CD14-positive monocyte (primary cell): ENCODE measurements around the gene CDK15. TPM values are rescaled to one million over a fixed set of nuclear protein-coding genes. Genes with fewer than 3 reads are reported as not detected.

Experiments used
- DNase-seq, 3 donors: peaks; one replicate each; pipeline ENCODE4 v3.0.0-alpha.2; 2011 to 2022
- H2AFZ ChIP-seq: 2 replicates; pipeline ENCODE4 v1.6.0; 2012; ENCODE audit warnings: mild to moderate bottlenecking, low read depth, low read length, inconsistent platforms; ENCODE audit not compliant: insufficient read depth, poor library complexity, severe bottlenecking
- H3K27ac ChIP-seq, 2 donors: 1 replicate in 1 of 2; 2 replicates in 1 of 2; pipeline ENCODE4 v1.5.1; 2012 to 2013; ENCODE audit warnings: low read length in 2 of 2, control low read depth in 1 of 2, inconsistent platforms in 1 of 2, low read depth in 1 of 2, mild to moderate bottlenecking in 1 of 2
- H3K27me3 ChIP-seq, 2 donors: one replicate each; pipeline versions ENCODE4 v1.6.0 to v1.6.1; 2011 to 2013; ENCODE audit warnings: low read length in 2 of 2; ENCODE audit not compliant: control insufficient read depth in 2 of 2, insufficient read depth in 2 of 2
- H3K36me3 ChIP-seq, 2 donors: replicated peaks in 1 of 2; 1 replicate in 1 of 2; 2 replicates in 1 of 2; pipeline versions ENCODE4 v1.5.1 to v1.6.1; 2012 to 2013; ENCODE audit warnings: low read length in 2 of 2, control low read depth in 1 of 2, inconsistent platforms in 1 of 2, mild to moderate bottlenecking in 1 of 2; ENCODE audit not compliant: insufficient read depth in 2 of 2, control insufficient read depth in 1 of 2
- H3K4me1 ChIP-seq, 2 donors: 1 replicate in 1 of 2; 2 replicates in 1 of 2; pipeline versions ENCODE4 v1.5.1 to v1.6.1; 2012 to 2013; ENCODE audit warnings: low read length in 2 of 2, control low read depth in 1 of 2, inconsistent platforms in 1 of 2, mild to moderate bottlenecking in 1 of 2, moderate library complexity in 1 of 2; ENCODE audit not compliant: insufficient read depth in 2 of 2, control insufficient read depth in 1 of 2
- H3K4me2 ChIP-seq: replicated peaks from 2 replicates; pipeline ENCODE3; 2012; ENCODE audit warnings: low read length, moderate library complexity, mild to moderate bottlenecking; ENCODE audit not compliant: poor library complexity, severe bottlenecking; ENCODE audit errors: extremely low read depth
- H3K4me3 ChIP-seq, 3 experiments: fragments of 200-600 bp in 1 of 3; sonication (generic) in 1 of 3; replicated peaks in 1 of 3; 1 replicate in 2 of 3; 2 replicates in 1 of 3; pipeline ENCODE4 v1.5.1; 2011 to 2013; ENCODE audit warnings: low read length in 3 of 3, mild to moderate bottlenecking in 3 of 3, control low read depth in 2 of 3, low read depth in 2 of 3, inconsistent platforms in 1 of 3, moderate library complexity in 1 of 3
- H3K79me2 ChIP-seq: 2 replicates; pipeline ENCODE4 v1.6.0; 2012; ENCODE audit warnings: mild to moderate bottlenecking, control low read depth, inconsistent platforms, low read length, moderate library complexity; ENCODE audit not compliant: insufficient read depth
- H3K9ac ChIP-seq: 2 replicates; pipeline ENCODE4 v1.6.0; 2017; ENCODE audit warnings: low read length, mild to moderate bottlenecking; ENCODE audit not compliant: insufficient read depth, poor library complexity, severe bottlenecking
- H3K9me3 ChIP-seq, 2 donors: replicated peaks in 1 of 2; 1 replicate in 1 of 2; 2 replicates in 1 of 2; pipeline versions ENCODE4 v1.5.1 to v1.6.1; 2012 to 2013; ENCODE audit warnings: low read length in 2 of 2, control low read depth in 1 of 2; ENCODE audit not compliant: control insufficient read depth in 1 of 2, insufficient read depth in 1 of 2
- H4K20me1 ChIP-seq: 2 replicates; pipeline ENCODE4 v1.6.0; 2012; ENCODE audit warnings: mild to moderate bottlenecking, low read length, control low read depth, moderate library complexity; ENCODE audit not compliant: insufficient read depth
- H3K27ac Mint-ChIP-seq, 7 donors: one replicate each; pipeline ENCODE4 v1.8.0; 2020; ENCODE audit warnings: mild to moderate bottlenecking in 7 of 7, mixed read lengths in 7 of 7, moderate library complexity in 6 of 7, inconsistent platforms in 2 of 7
- H3K27me3 Mint-ChIP-seq, 3 donors: one replicate each; pipeline ENCODE4 v1.8.0; 2021 to 2022; ENCODE audit warnings: low read depth in 3 of 3, mild to moderate bottlenecking in 3 of 3, mixed read lengths in 3 of 3, moderate library complexity in 3 of 3, inconsistent platforms in 1 of 3
- H3K36me3 Mint-ChIP-seq, 2 donors: one replicate each; pipeline ENCODE4 v1.8.0; 2020; ENCODE audit warnings: mixed read lengths in 2 of 2, inconsistent platforms in 1 of 2, mild to moderate bottlenecking in 1 of 2
- H3K4me1 Mint-ChIP-seq: one replicate; pipeline ENCODE4 v1.8.0; 2020; ENCODE audit warnings: mild to moderate bottlenecking, mixed read lengths
- H3K4me3 Mint-ChIP-seq, 2 donors: one replicate each; pipeline ENCODE4 v1.8.0; 2020; ENCODE audit warnings: mild to moderate bottlenecking in 2 of 2, mixed read lengths in 2 of 2, moderate library complexity in 1 of 2
- H3K9me3 Mint-ChIP-seq, 7 donors: one replicate each; pipeline ENCODE4 v1.8.0; 2020 to 2022; ENCODE audit warnings: mixed read lengths in 7 of 7, mild to moderate bottlenecking in 6 of 7, moderate library complexity in 6 of 7, inconsistent platforms in 2 of 7
- CTCF ChIP-seq: fragments of 200-600 bp; IDR thresholded peaks from one replicate; pipeline ENCODE4 v1.8.0; 2022; ENCODE audit warnings: antibody characterized with exemption, mild to moderate bottlenecking
- WGBS: methylation state at CpG from one replicate; pipeline ENCODE4 v1.1.5; 2013; ENCODE audit warnings: missing lambda C conversion rate; ENCODE audit not compliant: insufficient coverage; 5-methylcytosine and 5-hydroxymethylcytosine counted together
- intact Hi-C, 2 donors: fragments of 100-400 bp; cut with micrococcal nuclease; formaldehyde crosslinking; loops; one replicate each; pipeline versions ENCODE4 v1.15.0 to v1.15.1; 2023
- polyA plus RNA-seq, 3 donors: library from polyadenylated mRNA; depleted of rRNA in 1 of 3; unstranded in 2 of 3; stranded (reverse) in 1 of 3; fragments of 300-500 nt in 2 of 3; fragments of >200 nt in 1 of 3; fragmentation: Illumina TruSeq in 2 of 3; gene quantifications; 1 replicate in 2 of 3; 2 replicates in 1 of 3; pipeline ENCODE4 v1.2.3, GENCODE V29; 2012 to 2021

The CDK15 gene
- polyA plus RNA-seq, 3 donors: not detected

- Histone ChIP-seq H3K9ac (no peak overlapping the region), H2AFZ (no peak overlapping the region), H3K27me3 (peaks cover 0 to 3% of the 10 kb centered on the region in 2 donors), H3K27ac (no peak overlapping the region), H3K4me1 (no peaks in the 10 kb centered on the region), H3K4me2 (no peak overlapping the region), H4K20me1 (no peaks in the 10 kb centered on the region), H3K36me3 (no peaks in the 10 kb centered on the region), H3K79me2 (no peaks in the 10 kb centered on the region), H3K9me3 (no peaks in the 10 kb centered on the region), H3K4me3 (no peak overlapping the region)
- H3K27ac Mint-ChIP-seq: no peak overlapping the region
- no peaks in the 10 kb centered on the region for H3K9me3 Mint-ChIP-seq
- intact Hi-C loops: no loop called here
- H3K4me3 Mint-ChIP-seq: no peak overlapping the region
- DNase-seq: no peak
- H3K27me3 Mint-ChIP-seq: peaks cover 4 to 18% (median 9%) of the 10 kb centered on the region in 3 donors
- WGBS: 86% methylated on average over 3 of the region's 6 CpGs
- H3K36me3 Mint-ChIP-seq: no peaks in the 10 kb centered on the region
- no peak for TF ChIP-seq CTCF
- H3K4me1 Mint-ChIP-seq: peaks cover 4% of the 10 kb centered on the region
Observed at GRCh38 chr2:201891676-201892075, 85.3 kb downstream of the CDK15 start.

GRCh38 chr2:201892516-201892915 lies 86.2 kb downstream of the CDK15 start:
- H3K36me3 Mint-ChIP-seq: no peaks in the 10 kb centered on the region
- no peak overlapping the region for H3K27ac Mint-ChIP-seq
- Histone ChIP-seq H2AFZ (no peak overlapping the region), H4K20me1 (no peaks in the 10 kb centered on the region), H3K4me1 (no peaks in the 10 kb centered on the region), H3K27ac (no peak overlapping the region), H3K4me2 (no peak overlapping the region), H3K9ac (no peak overlapping the region), H3K36me3 (no peaks in the 10 kb centered on the region), H3K9me3 (no peaks in the 10 kb centered on the region), H3K4me3 (no peak overlapping the region), H3K27me3 (peaks cover 0 to 1% of the 10 kb centered on the region in 2 donors), H3K79me2 (no peaks in the 10 kb centered on the region)
- H3K9me3 Mint-ChIP-seq: no peaks in the 10 kb centered on the region
- no peak for DNase-seq
- peaks cover 3 to 14% (median 9%) of the 10 kb centered on the region in 3 donors for H3K27me3 Mint-ChIP-seq
- intact Hi-C loops: no loop called here
- WGBS: 75% methylated on average over 1 of the region's 5 CpGs
- no peak for TF ChIP-seq CTCF
- H3K4me3 Mint-ChIP-seq: no peak overlapping the region
- H3K4me1 Mint-ChIP-seq: peaks cover 4% of the 10 kb centered on the region
